ENCODE data around the gene YY1. TPM values are rescaled to one million over a fixed set of nuclear protein-coding genes. Genes with fewer than 3 reads are reported as not detected.

YY1 gene
- 72.0 and 79.9 TPM in 2 replicates for total RNA-seq
- long read RNA-seq, partial matches to known transcripts, result 0 of 8 reads
- long read RNA-seq, other reads (novel, unspliced or antisense), result 6 of 8 reads

GRCh38 chr14:100238419-100239210 lies at the start of gene YY1:
TSS of gene YY1 (plus strand) at chr14:100239144. CDS start at chr14:100239245, 101 bp downstream.
- TF ChIP-seq, protein P1, sequence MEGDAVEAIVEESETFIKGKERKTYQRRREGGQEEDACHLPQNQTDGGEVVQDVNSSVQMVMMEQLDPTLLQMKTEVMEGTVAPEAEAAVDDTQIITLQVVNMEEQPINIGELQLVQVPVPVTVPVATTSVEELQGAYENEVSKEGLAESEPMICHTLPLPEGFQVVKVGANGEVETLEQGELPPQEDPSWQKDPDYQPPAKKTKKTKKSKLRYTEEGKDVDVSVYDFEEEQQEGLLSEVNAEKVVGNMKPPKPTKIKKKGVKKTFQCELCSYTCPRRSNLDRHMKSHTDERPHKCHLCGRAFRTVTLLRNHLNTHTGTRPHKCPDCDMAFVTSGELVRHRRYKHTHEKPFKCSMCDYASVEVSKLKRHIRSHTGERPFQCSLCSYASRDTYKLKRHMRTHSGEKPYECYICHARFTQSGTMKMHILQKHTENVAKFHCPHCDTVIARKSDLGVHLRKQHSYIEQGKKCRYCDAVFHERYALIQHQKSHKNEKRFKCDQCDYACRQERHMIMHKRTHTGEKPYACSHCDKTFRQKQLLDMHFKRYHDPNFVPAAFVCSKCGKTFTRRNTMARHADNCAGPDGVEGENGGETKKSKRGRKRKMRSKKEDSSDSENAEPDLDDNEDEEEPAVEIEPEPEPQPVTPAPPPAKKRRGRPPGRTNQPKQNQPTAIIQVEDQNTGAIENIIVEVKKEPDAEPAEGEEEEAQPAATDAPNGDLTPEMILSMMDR (conservative IDR thresholded peaks at IDR 0.05), result no peak
- DNase-seq (ENCODE audit: low read depth, low spot score), result peak; percentile 98
- Mint-ChIP-seq H3K4me3 (peak within 1 kb of the TSS; percentile 99), H3K4me1 (peaks cover 58% of the 10 kb centered on the region), H3K27me3 (ENCODE audit: low read depth) (peaks cover 2% of the 10 kb centered on the region), H3K9me3 (no peaks in the 10 kb centered on the region), H3K36me3 (ENCODE audit: low read depth) (peaks cover 15% of the 10 kb centered on the region), H3K27ac (ENCODE audit: unreplicated experiment) (peak within 1 kb of the TSS; percentile 99)

GRCh38 chr14:100190126-100190525 lies 48.8 kb upstream of the YY1 start:
- no peaks in the 10 kb centered on the region for H3K36me3 Mint-ChIP-seq (ENCODE audit: low read depth)
- H3K9me3 Mint-ChIP-seq, result no peaks in the 10 kb centered on the region
- H3K27me3 Mint-ChIP-seq (ENCODE audit: low read depth), result no peaks in the 10 kb centered on the region
- peaks cover 15% of the 10 kb centered on the region for H3K4me1 Mint-ChIP-seq
- TF ChIP-seq, protein P1 (conservative IDR thresholded peaks at IDR 0.05), result no peak
- DNase-seq (ENCODE audit: low read depth, low spot score), result no peak
- no peak overlapping the region for H3K27ac Mint-ChIP-seq (ENCODE audit: unreplicated experiment)
- H3K4me3 Mint-ChIP-seq, result no peak overlapping the region

DNA sequence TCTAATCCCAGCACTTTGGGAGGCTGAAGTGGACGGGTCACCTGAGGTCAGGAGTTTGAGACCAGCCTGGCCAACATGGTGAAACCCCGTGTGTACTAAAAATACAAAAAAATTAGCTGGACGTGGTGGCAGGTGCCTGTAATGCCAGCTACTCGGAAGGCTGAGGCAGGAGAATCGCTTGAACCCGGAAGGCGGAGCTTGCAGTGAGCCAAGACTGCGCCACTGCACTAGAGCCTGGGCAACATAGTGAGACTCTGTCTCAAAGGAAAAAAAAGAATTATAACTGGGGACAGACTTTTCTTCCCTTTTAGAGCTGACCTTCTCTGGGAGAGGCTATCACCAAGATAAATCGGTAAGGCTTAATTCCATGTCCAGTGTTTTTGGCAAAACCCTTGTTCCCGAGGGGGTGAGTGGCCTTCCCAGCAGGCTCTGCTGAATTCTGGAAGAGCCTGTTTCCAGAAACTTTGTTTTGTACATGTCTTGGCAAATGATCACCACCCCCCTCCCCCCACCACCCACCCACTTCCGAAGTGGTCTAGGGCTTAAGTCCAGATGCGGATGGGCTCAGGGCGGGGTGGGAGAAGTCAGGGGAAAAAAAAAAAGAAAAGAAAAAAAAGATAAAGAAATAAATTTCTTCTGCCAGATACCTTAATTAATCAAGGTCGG lies 47.2 kb upstream of the YY1 start:
- no peak for DNase-seq (ENCODE audit: low read depth, low spot score)
- no peak overlapping the region for H3K4me3 Mint-ChIP-seq
- H3K36me3 Mint-ChIP-seq (ENCODE audit: low read depth), result no peaks in the 10 kb centered on the region
- no peaks in the 10 kb centered on the region for H3K27me3 Mint-ChIP-seq (ENCODE audit: low read depth)
- H3K9me3 Mint-ChIP-seq, result no peaks in the 10 kb centered on the region
- TF ChIP-seq, protein P1 (conservative IDR thresholded peaks at IDR 0.05), result no peak
- H3K4me1 Mint-ChIP-seq, result peaks cover 12% of the 10 kb centered on the region
- no peak overlapping the region for H3K27ac Mint-ChIP-seq (ENCODE audit: unreplicated experiment)

DNA sequence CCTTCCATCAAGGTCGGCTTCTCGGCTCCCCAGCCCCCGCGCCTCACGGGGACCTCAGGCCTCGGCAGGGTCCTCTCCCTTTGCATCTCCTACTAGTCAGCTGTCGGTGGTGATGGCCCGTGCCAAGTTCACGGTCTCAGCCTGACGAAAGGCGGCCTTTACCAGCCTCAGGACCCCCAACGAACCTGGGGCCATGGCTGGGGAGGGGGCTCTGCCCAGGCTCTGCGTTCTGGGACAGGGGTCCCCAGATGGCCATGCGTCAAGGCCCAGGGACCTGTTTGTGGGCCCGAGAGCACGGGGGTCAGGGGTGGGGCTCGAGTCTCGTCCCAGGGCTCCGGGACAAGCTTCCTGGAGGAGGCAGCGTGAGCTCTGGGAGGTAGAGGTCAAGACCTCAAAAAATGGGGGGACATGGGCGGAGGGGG lies 46.7 kb upstream of the YY1 start:
- no peak overlapping the region for H3K27ac Mint-ChIP-seq (ENCODE audit: unreplicated experiment)

DNA sequence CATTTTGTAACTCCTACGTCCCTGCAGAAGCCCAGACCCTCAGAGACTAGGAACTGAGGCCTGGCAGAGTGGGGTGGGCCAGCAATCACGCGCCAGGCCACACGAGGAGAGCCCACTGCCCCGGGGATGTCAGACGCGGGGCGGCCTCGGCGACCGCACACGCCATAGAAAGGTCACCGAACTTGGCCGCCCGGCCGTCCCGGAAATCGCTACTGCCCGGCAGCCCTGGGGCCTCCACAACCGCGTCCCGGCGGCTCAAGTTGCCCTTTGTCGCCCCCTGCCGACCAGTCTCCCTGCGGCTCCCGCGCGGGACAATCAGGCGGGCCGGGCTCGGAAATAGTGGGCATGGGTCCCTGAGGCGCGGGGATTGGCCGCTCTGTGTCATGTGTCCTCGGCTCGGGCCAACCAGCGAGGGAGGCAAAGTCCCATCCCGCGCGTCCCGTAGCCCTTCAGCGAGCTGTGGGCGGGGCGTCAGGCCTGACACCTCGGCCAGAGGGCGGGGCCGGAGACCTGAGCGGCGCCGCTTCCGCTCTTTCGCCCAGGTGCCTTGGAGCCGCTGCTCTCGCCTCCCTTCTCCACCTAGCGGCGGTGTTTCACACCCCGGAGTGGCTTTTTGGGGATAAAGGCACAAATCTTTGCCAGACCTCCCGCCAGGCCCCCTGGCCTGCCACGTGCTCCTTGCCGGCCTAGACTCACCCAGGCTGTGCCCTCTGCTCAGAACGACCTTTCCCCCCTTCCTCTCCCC lies 46.1 kb upstream of the YY1 start:
- Mint-ChIP-seq H3K36me3 (ENCODE audit: low read depth) (no peaks in the 10 kb centered on the region), H3K27ac (ENCODE audit: unreplicated experiment) (peak overlapping the region; percentile 87), H3K9me3 (no peaks in the 10 kb centered on the region), H3K4me1 (peaks cover 12% of the 10 kb centered on the region), H3K27me3 (ENCODE audit: low read depth) (no peaks in the 10 kb centered on the region), H3K4me3 (peak overlapping the region; percentile 78)
- DNase-seq (ENCODE audit: low read depth, low spot score), result peak; percentile 100
- TF ChIP-seq, protein P1 (conservative IDR thresholded peaks at IDR 0.05), result peak; percentile 93

More for the DNA sequence above, 46.7 kb upstream of the YY1 start:
- Mint-ChIP-seq H3K36me3 (ENCODE audit: low read depth) (no peaks in the 10 kb centered on the region), H3K27me3 (ENCODE audit: low read depth) (no peaks in the 10 kb centered on the region), H3K4me3 (no peak overlapping the region), H3K4me1 (peaks cover 12% of the 10 kb centered on the region), H3K9me3 (no peaks in the 10 kb centered on the region)
- TF ChIP-seq, protein P1 (conservative IDR thresholded peaks at IDR 0.05), result no peak
- no peak for DNase-seq (ENCODE audit: low read depth, low spot score)
